ENCODE results near the gene RAB24.
"Not testable (repeated sequence)": the region's sequence is repeated elsewhere in the genome, so short reads cannot be mapped to it uniquely, and the experiment has no call there.

RAB24 gene

GRCh38 chr5:177293819-177294581 is 9.5 kb downstream of the RAB24 start:
- DNase-seq (ENCODE audit: low spot score) = no peak

- no peak for DNase-seq (ENCODE audit: low spot score)
Observed at GRCh38 chr5:177291735-177292134, 11.8 kb downstream of the RAB24 start.

- DNase-seq (ENCODE audit: low spot score) = no peak
Observed at GRCh38 chr5:177290816-177291596, 12.5 kb downstream of the RAB24 start.

- DNase-seq (ENCODE audit: low spot score) = no peak
Observed at GRCh38 chr5:177288191-177288590, 15.3 kb downstream of the RAB24 start.

GRCh38 chr5:177276886-177277285 is 26.6 kb downstream of the RAB24 start:
- DNase-seq (ENCODE audit: low spot score) = no peak

GRCh38 chr5:177275883-177276282 is 27.6 kb downstream of the RAB24 start:
- DNase-seq (ENCODE audit: low spot score) = no peak

GRCh38 chr5:177271113-177271512 is 32.4 kb downstream of the RAB24 start:
- no peak for DNase-seq (ENCODE audit: low spot score)

- DNase-seq (ENCODE audit: low spot score) = no peak
Observed at GRCh38 chr5:177270653-177271052, 32.9 kb downstream of the RAB24 start.

GRCh38 chr5:177269976-177270375 is 33.5 kb downstream of the RAB24 start:
- no peak for DNase-seq (ENCODE audit: low spot score)

- DNase-seq (ENCODE audit: low spot score) = no peak
Observed at GRCh38 chr5:177269232-177269895, 34.2 kb downstream of the RAB24 start.

GRCh38 chr5:177265395-177265794 is 38.1 kb downstream of the RAB24 start:
- no peak for DNase-seq (ENCODE audit: low spot score)

- DNase-seq (ENCODE audit: low spot score) = no peak
Observed at GRCh38 chr5:177264178-177264577, 39.3 kb downstream of the RAB24 start.

- DNase-seq (ENCODE audit: low spot score) = no peak
Observed at GRCh38 chr5:177261510-177261909, 42.0 kb downstream of the RAB24 start.

GRCh38 chr5:177260961-177261360 is 42.6 kb downstream of the RAB24 start:
- DNase-seq (ENCODE audit: low spot score) = no peak

- not testable (repeated sequence) for DNase-seq (ENCODE audit: low spot score)
Observed at GRCh38 chr5:177258711-177259110, 44.8 kb downstream of the RAB24 start.

GRCh38 chr5:177256296-177256695 is 47.2 kb downstream of the RAB24 start:
- no peak for DNase-seq (ENCODE audit: low spot score)

- no peak for DNase-seq (ENCODE audit: low spot score)
Observed at GRCh38 chr5:177253252-177253651, 50.3 kb downstream of the RAB24 start.
